GM12874 (cell line): ENCODE data around the gene ADAM21.

Source experiments
- TF ChIP-seq, protein P1 (sequence below): IDR thresholded peaks from 2 replicates; pipeline ENCODE4 v1.5.1; 2011; ENCODE audit warnings: low read depth, mild to moderate bottlenecking, control low read depth, low read length, moderate library complexity; ENCODE audit not compliant: insufficient read depth

The ADAM21 gene

GRCh38 chr14:70441641-70442040 lies 10.3 kb upstream of the ADAM21 start:
- TF ChIP-seq, protein P1, sequence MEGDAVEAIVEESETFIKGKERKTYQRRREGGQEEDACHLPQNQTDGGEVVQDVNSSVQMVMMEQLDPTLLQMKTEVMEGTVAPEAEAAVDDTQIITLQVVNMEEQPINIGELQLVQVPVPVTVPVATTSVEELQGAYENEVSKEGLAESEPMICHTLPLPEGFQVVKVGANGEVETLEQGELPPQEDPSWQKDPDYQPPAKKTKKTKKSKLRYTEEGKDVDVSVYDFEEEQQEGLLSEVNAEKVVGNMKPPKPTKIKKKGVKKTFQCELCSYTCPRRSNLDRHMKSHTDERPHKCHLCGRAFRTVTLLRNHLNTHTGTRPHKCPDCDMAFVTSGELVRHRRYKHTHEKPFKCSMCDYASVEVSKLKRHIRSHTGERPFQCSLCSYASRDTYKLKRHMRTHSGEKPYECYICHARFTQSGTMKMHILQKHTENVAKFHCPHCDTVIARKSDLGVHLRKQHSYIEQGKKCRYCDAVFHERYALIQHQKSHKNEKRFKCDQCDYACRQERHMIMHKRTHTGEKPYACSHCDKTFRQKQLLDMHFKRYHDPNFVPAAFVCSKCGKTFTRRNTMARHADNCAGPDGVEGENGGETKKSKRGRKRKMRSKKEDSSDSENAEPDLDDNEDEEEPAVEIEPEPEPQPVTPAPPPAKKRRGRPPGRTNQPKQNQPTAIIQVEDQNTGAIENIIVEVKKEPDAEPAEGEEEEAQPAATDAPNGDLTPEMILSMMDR, result no peak

GRCh38 chr14:70442750-70443149 lies 9.2 kb upstream of the ADAM21 start:
- TF ChIP-seq, protein P1, result no peak

DNA sequence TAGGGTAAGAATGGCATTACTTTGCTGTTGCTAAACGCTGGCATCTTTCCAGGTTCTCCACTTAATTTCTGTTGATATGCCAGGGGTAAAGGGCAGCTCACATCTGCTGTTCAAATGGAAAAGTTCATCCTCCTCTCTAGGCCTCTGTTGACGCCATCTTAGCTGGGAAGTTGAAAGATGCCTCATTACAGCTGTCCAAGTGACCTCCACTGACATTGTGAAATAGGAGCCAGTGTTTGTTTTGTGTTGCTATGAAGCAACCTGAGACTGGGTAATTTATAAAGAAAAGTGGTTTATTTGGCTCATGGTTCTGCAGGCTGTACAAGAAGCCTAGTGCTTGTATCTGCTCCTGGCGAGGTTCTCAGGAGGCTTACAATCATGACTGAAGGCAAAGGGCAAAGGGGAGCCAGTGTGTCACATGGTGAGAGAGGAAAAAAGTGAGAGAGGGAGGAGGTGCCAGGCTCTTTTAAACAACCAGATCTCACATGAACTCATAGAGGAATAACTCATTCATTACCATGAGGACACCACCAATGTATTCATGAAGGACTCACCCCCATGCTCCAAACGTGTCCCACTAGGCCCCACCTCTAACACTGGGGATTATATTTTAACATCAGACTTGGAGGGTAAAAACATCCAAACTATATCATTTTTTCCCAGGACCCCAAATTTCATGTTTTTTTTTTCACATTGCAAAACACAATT lies 3.2 kb upstream of the ADAM21 start:
- TF ChIP-seq, protein P1, result no peak

- TF ChIP-seq, protein P1, result no peak
Observed at GRCh38 chr14:70454731-70455130, 2.8 kb downstream of the ADAM21 start.

DNA sequence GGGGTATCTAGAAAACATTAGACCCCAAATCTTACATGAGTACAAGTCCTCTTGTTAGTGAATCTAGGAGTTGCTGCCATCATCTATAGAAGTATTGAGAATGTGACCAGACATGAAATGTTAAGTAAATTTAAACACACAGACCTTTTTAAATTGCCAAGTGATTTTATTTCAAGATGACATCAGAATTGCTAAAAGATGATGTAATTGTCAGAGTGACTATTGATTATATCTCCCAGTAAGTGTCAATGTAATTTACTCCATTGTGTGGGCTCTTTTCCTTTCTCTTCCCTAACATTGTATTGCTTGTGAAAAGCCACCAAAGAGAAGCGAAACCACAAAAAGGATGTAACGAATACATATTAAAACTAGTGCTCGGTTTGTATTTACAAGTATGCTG lies 16.8 kb downstream of the ADAM21 start:
- TF ChIP-seq, protein P1, result no peak

GRCh38 chr14:70472253-70473159 lies 20.5 kb downstream of the ADAM21 start:
- TF ChIP-seq, protein P1, result no peak

DNA sequence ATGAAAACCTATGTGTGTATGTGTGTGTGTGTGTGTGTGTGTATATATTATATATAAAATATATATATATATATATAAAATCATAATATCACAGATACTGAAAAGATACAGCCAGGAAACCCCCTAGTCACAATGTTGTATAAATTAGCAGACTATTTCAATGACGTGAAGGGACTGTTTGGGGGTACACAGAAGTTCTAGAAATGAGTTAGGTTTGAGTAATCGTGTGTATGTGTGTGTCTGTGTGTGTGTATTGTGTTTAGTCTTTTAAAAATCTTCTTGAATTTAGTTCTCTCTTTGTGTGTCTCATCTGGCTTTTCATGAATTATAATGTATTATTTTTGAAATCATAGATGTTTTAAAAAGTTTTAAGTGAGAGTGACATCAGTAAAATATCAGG lies 21.9 kb downstream of the ADAM21 start:
- TF ChIP-seq, protein P1, result no peak
